Activated gamma-delta T cell treated with Interleukin-2 at 50 U/mL for 16 hours (primary cell): ENCODE results near the gene PLSCR4.
"Not testable (repeated sequence)": the region's sequence is repeated elsewhere in the genome, so short reads cannot be mapped to it uniquely, and the experiment has no call there.

ENCODE experiments used
- DNase-seq: peaks from one replicate; pipeline ENCODE4 v3.0.0-alpha.2; 2020

Gene PLSCR4, protein sequence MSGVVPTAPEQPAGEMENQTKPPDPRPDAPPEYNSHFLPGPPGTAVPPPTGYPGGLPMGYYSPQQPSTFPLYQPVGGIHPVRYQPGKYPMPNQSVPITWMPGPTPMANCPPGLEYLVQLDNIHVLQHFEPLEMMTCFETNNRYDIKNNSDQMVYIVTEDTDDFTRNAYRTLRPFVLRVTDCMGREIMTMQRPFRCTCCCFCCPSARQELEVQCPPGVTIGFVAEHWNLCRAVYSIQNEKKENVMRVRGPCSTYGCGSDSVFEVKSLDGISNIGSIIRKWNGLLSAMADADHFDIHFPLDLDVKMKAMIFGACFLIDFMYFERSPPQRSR

DNA sequence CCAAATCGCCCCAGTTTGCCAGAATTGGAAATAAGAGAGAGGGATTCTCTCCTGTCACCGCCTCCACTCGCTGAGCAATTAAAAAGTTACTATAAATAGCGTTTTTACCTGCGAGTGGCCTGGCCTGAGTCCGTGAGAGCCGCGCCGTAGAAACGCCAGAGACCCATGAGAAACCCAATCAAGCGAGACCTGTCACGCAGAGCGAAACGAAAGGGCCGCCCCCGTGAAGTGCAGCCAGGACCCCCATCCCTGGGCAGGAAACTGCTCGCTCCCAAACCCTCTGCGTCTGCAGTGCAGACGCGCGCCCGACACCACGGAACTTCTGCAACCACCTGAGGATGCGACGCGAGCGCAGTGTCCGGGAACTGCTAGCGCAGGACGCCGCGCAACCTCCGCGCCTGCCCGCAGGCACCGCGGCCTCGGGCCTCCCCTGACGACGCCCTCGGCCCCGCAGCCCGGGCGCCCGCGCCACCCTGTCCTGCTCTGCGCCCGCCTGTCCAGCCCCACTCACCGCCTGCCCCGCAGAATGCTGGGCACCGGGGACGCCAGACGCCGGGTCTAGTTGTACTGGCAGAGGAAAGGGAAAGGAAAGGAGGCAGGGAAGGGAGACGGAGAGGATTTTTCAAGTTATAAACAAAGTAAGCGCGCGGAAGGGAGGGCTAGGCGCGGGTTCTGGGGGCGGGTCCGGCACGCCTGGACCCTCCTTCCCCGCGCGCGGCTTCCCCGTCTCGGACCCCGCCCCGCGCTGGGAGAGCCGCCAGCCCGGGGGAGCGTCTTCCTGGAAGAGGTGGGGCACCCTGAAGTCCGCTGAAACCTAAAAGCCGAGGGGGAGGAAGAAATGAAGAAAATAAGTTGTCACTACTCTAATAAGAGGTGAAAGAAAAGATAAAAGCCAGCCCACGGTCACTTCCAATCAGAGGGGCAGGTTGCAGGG, at the start of gene PLSCR4:
TSS of gene PLSCR4 (minus strand) at position 657 of the 934 bp plus-strand sequence. CDS start 29,034 bp downstream, outside the sequence.
- DNase-seq = no peak

DNA sequence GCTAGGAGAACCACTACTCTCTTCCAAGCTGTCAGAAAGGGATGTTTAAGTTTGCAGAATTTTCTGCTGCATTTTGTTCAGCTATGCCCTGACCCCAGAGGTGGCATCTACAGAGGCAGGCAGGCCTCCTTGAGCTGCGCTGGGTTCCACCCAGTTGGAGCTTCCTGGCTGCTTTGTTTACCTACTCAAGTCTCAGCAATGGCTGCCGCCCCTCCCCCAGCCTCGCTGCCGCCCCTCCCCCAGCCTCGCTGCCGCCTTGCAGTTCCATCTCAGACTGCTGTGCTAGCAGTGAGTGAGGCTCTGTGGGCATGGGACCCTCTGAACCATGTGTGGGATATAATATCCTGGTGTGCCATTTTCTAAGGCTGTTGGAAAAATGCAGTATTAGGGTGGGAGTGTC, 42.5 kb upstream of the PLSCR4 start:
- not testable (repeated sequence) for DNase-seq

DNA sequence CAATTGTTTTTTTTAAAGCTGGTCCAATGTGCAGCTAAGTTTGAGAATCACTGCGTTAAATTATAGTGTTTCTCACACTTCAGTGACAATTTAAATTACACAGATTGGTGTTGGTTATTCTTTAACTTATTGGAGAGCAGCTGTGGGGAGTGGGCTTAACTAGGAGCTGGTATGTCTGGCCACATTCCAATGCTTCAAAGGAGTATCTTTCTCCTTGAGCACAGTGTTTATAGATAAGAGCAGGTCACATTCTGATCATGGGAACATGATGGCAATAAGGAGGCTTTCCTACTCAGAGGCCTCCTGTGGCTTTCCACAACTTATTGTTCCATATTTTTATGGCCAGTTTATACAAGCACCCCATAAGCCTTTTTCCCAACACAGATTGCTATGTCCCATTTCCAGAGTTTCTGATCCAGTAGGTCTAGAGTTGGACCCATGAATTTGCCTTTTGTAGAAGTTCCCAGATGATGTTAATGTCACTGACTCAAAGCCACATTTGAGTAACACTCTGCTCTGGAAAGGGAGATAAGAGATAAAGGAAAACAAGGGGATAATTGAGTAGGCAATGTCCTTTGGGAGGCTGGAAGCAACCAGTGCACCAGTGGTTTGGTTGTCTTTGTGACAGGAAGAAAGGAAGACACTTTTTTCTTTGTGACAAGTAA, 33.0 kb upstream of the PLSCR4 start:
- DNase-seq = no peak

DNA sequence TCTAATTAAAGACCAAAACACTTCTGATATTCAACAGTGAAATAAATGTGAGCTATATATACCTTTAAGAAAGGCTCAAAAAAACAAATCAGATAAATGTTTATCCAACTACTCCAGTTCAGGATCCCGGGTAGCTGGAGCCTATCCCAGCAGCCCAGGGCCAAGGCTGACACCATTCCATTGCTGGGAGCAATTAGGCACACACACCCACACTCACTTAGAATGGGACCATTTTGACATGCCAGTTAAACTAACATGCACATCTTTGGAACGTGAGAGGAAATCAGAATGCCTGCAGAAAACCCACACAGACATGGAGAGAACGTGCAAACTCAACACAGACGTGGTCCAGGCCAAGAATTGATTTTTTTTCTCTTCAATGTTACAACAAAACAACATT, 30.0 kb upstream of the PLSCR4 start:
- no peak for DNase-seq

DNA sequence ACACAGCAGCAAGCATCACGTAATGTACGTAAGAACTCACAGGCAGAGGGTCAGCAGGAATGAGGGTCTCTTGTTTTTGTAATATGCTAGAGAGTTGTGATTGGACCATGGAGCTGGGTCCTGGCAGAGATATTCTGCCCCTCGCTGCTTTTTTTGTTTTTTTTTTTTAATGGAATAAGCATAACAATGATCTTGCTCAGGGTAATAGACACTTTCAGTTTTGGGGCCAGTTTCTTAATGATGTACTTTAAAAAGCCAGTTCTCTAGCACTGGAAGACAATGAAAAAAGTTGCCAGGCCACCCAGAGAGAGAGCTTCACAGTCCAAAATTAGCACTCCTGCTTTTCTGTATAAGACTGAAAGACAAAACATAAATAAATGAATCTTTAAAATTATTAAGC, 29.0 kb upstream of the PLSCR4 start:
- no peak for DNase-seq

DNA sequence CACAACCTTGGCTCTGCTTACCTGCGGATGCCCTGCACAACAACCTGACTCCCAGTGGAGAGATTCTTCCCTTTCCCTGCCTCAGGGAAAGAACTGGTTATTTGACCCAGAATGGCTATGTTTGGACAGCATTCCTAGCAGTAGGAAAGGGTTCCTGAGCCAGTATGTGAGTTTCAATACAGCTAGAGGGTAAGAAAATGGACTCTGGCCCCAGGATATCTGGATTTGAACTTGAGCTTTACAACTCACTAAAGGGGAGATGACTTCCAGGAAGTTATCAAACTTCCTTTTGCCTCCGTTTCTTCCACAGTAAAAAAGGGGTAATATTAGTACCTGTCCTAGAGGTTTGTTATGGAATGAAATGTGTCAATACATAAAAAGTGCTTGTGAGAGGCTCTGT, 28.1 kb upstream of the PLSCR4 start:
- no peak for DNase-seq

DNA sequence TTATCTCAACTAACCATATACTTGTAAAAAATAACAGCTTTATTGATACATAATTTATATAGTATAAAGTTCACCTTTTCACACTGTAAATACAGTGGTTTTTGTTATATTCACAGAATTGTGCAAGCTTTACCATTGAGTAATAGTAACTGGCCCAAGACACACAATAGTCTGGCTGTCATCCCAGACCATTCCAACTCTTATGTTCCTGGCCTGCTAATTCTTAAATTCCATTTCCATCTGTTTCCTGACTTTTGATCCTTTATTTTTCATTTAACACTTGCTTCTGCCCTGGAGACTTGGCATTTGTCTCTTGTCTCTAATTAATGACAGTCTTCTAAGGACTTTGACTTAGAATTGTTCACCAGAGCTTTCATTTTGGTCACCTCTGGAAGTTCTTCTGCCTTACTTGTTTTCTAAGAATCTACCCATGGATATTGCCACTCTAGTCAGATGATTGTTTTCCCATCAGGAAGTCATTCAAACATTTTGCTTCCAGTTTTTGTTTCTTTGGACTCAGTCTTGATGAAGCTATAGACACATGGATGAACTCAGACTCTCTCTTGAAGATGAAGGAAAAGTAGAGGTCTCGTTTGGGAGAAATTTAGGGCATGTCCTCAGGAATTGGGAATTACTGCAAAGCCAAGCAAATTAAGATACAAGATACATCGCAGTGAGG, 27.2 kb upstream of the PLSCR4 start:
- DNase-seq = no peak

DNA sequence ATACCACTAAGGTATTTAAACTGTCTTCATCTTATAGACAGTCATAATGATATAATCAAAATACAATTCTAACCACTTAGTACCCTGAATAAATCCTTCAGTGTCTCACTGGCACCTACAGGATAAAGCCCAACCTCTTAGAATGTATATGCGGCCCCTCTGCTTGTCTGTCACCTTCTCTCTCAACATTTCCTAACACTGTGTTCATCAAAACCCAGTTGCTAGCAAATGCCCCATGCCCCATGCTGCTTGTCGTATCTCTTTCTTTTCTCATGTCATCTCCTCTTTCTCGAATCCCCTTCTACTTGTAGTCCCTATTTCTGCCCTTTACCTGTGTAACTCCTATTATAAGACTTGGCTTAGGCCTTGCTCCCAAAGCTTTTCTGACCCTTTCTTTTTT, 24.6 kb upstream of the PLSCR4 start:
- no peak for DNase-seq

DNA sequence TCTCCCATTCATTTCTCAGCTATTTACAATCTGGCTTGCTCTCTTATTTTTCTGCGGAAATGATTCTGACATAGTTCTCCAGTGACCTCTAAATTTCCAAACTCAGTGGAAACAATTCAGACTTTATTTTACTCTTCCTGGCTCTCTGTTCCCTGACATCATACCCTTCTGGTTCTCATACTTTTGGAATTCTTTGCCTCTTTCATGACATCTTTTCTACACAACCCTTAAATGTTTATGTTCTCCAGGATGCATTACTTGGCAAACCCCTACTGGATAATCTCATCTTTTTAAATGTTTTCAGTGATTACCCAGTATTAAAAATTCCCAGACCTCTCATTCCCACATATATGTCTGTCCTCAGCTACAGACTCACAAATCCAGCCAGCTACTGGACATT, 23.9 kb upstream of the PLSCR4 start:
- no peak for DNase-seq

DNA sequence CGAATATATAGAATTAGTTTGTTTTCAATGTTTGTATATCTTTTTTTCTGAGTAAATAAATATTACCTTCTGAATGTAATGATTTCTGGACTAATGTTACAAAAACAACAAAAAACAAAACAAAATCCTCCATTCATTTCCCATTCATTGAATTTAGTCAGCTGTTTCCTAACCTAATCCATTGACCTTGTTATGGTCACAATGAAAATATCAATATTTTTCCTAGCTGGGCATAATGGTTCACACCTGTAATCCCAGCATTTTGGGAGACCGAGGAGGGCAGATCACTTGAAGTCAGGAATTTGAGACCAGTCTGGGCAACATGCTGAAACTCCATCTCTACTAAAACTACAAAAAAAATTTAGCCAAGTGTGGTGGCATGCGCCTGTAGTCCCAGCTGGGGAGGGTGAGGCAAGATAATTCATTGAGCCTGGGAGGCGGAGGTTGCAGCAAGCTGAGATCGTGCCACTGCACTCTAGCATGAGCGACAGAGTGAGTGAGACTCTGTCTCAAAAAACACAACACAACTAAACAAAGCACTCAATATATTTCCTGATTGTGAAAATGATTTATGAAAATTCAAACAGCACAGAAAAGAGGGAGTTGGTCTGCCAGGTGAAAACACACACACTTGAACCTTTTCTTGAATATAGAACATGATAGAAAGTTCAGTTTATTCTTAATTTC, 23.0 kb upstream of the PLSCR4 start:
- no peak for DNase-seq

DNA sequence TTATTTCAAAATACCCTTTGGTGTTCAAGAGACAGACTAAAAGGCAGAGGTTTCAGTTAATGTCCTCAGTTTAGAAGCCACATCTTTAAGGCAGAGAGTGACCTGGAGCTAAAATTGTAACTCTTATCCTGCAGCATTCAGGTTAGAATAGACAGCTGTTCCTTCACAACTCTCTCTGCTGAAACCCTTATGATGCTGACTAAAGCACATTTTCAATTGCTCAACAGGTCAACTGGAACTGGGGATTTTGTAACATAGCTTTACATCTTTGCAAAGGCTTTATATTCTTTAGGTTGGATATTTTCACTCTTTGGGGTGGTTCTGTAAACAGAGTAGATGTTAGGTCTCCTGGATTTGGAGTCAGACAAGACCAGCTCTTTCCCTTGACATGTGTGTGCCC, 20.3 kb upstream of the PLSCR4 start:
- no peak for DNase-seq

DNA sequence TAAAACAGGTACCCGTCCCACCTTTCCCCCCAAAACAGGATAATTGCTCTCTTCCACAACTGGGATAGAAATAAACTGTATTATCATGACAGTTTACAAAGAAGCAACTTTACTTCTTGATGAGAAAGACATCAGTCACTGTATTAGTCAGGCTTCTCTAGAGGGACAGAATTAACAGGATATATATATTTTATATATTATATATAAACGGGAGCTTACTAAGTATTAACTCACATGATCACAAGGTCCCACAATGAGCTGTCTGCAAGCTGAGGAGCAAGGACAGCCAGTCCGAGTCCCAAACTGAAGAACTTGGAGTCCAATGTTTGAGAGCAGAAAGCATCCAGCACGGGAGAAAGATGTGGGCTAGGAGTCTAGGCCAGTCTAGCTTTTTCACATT, 18.4 kb upstream of the PLSCR4 start:
- DNase-seq = no peak

DNA sequence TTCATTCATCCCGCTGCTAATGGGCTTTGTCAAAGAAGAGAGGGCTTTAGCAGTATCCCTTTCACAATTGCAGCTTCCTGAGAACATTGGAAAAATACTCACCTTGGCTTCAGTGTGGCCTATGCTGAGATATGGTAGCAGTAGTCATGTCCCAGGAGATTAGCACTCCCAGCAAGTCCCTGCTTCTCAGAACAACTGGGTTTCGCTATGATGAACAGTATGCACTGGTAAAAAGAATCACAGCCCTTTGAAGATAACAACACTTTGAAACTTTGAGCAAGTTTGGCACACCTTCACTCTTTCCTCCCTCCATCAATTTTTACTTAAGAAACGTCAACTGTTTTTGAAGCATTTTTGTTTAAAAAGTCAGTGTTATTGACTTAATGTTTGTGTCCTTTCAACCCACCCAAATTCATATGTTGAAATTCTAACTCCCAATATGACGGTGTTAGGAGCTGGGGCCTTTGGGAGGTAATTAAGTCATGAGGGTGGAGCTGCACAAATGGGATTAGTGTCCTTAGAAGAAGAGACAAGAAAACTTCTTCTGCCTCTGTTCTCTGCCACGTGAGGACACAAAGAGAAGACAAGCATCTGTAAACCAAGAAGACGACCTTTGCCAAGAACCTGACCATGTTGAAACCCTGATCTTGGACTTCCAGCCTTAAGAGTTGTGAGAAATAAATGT, 17.8 kb upstream of the PLSCR4 start:
- DNase-seq = no peak

DNA sequence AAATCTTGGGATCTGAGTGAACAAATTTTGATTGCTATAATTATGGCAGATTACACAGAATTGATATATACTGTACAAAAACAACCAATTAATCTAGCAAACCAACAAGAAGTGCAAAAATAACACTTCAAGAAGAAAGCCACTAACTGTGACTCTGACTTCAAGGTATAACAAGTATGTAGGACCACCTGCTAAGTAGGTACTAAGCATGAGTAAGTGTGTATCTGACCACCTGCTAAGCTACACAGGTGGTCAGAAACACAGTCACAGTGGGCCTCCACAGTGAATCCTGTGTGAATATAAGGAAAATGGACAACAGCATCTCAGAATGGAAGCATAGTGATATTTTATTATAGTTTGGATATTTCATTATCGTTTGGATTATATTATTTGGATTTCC, 14.8 kb upstream of the PLSCR4 start:
- no peak for DNase-seq

DNA sequence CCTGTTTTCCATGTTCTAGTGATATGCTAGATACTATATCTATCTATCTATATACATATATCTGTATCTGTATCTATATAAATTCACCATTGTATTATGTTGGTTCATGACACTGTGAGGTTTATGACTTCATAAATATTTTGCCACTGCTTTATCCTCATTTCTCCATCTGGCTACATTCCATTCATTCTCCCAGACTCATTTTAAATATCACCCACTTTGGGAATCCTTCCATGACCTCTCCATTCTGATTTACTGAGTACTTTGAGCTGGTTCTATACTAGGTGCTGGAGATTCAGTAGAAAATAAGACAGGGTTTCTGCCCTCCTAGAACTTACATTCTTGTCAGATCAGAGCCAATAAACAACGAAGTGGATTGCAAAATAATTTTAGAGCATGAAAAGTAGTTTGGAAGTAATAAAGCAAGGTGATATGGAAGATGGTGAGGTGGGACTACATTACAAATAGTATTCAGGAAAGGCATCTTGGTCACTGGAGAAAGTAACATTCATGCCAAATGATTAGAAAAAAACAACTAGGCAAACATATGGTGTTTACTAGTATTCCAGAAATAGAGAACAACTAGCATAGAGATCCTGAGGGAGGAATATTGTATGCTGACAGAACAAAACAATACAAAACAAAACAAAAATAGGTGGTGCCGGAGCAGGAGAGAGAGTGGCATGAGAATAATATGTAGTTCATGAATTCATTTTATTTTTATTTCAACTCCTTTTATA, 11.6 kb upstream of the PLSCR4 start:
- no peak for DNase-seq

DNA sequence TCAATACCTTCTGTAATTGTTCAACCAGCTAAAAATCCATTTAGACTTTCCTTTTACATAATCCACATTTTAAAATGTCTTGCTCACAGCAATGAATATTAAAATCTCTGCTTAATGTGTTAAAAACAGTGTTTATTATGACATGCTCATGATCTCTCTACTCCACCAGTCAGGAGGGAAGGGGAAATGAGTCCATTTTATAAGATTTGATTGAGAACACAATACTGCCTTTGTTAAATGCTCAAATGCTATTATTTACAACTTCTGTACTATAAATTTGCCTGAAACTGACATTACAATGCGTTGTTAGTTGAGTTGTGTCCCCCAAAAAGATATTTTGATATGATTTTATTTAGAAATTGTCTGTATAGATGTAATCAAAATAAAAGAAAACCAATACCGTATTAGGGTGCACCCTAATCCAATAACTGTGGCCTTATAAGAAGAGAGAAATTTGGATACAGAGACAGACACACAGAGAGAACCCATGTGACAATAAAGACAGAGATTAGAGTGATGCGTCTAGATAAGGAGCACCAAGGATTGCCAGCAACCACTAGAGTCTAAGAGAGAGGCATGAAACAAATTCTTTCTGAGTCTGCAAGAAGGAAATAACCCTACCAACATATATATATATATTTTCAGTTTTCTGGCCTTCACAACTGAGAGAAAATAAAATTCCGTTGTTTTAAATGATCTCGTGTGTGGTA, 9.1 kb upstream of the PLSCR4 start:
- DNase-seq = no peak

DNA sequence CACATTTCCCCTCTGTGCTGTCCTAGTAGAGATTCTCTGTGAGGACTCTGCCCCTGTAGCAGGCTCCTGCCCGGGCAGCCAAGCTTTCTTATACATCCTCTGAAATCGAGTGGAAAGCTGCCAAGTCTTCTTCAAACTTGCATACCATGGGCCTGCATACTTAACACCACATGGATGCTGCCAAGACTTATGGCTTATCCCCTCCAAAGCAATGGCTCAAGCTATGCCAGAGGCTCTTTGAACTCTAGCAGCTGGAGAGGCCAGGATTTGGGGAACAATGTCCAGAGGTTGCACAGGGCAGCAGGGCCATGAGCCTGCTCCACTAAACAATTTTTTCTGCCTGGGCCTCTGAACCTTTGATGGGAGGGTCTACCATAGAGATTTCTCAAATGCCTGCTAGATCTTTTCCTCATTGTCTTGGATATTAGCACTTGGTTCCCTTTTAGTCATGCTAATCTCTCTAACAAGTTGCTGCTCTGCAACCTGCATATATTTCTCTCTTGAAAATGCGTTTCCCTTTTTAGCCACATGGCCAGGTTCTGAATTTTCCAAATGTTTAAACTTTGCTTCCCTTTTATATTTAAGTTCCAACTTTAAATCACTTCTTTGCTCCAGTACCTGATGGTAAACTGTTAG, 6.1 kb upstream of the PLSCR4 start:
- no peak for DNase-seq

DNA sequence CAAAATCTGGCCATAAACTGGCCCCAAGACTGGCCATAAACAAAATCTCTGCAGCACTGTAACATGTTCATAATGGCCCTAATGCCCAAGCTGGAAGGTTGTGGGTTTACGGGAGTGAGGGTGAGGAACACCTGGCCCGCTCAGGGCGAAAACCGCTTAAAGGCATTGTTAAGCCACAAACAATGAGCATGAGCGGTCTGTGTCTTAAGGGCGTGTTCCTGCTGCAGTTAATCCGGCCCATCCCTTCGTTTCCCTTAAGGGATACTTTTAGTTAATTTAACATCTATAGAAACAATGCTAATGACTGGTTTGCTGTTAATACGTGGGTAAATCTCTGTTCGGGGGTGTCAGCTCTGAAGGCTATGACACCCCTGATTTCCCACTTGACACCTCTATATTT, 1.5 kb upstream of the PLSCR4 start:
- DNase-seq = not testable (repeated sequence)

DNA sequence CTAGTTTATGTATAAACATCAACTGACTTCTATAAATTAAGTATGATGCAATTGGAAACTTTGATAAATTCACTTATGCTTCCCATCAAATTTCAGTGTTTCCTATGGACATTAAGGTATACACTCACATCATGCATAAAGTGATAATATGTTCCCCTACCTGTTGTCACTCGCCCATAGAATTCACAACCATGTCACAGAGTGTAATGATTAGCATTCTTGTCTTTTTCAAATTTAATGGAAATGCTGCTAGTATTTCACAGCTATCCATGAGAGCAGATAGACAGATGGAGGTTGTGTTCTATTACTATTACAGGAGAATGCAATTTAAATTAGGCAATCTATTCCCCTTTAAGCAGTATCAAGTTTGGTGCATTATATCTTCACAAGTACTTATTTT, 984 bp downstream of the PLSCR4 start:
- no peak for DNase-seq

DNA sequence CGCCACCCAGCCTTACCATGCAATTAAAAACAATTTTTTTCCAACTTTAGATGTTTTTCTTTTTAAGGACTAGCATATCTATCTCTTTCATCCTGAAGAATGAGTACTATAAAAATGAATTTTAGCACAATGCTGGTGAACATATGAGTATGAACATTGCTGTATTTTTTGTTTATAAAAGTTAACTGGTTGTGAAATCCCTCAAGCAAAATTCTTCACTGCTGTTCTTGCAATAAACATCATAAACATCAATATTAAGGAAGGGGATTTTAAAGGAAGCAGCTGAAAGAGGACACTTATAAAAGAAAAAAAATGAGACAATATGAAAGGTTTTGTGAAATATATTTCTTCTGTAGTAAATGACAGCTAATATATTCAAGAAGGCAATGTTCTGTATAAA, 3.0 kb downstream of the PLSCR4 start:
- DNase-seq = no peak
